IgD-negative memory B cell (primary cell): Measurements from ENCODE around the gene TOX3. TPM values are rescaled to one million over a fixed set of nuclear protein-coding genes. Genes with fewer than 3 reads are reported as not detected.
A peak's percentile ranks its signal among the peaks of the same experiment; 100 is the strongest.

Source experiments
- H3K27ac Mint-ChIP-seq, 3 donors: one replicate each; pipeline ENCODE4 v1.8.0; 2020 to 2022; ENCODE audit warnings: mild to moderate bottlenecking in 3 of 3, mixed read lengths in 3 of 3, moderate library complexity in 1 of 3
- H3K27me3 Mint-ChIP-seq: one replicate; pipeline ENCODE4 v1.8.0; 2021; ENCODE audit warnings: mixed read lengths
- H3K36me3 Mint-ChIP-seq: one replicate; pipeline ENCODE4 v1.8.0; 2020; ENCODE audit warnings: mild to moderate bottlenecking, mixed read lengths
- H3K4me1 Mint-ChIP-seq, 3 donors: one replicate each; pipeline ENCODE4 v1.8.0; 2020 to 2022; ENCODE audit warnings: mixed read lengths in 3 of 3, mild to moderate bottlenecking in 1 of 3
- H3K4me3 Mint-ChIP-seq, 4 donors: one replicate each; pipeline ENCODE4 v1.8.0; 2020 to 2022; ENCODE audit warnings: mild to moderate bottlenecking in 4 of 4, mixed read lengths in 4 of 4, moderate library complexity in 3 of 4
- H3K9me3 Mint-ChIP-seq, 3 donors: one replicate each; pipeline ENCODE4 v1.8.0; 2020 to 2021; ENCODE audit warnings: mixed read lengths in 3 of 3, mild to moderate bottlenecking in 1 of 3
- polyA plus RNA-seq: library from polyadenylated mRNA; unstranded; fragments of 300-500 nt; fragmentation: Illumina TruSeq; gene quantifications from one replicate; pipeline ENCODE4 v1.2.3, GENCODE V29; 2021

TOX3 gene
- polyA plus RNA-seq, 1 donor from 2014 or later: not detected

- H3K9me3 Mint-ChIP-seq: peaks cover 1 to 7% (median 3%) of the 10 kb centered on the region in 3 donors
- H3K4me1 Mint-ChIP-seq: no peaks in the 10 kb centered on the region
- H3K27ac Mint-ChIP-seq: peak overlapping the region in 1 of 3 donors; percentile 51
- no peaks in the 10 kb centered on the region for H3K36me3 Mint-ChIP-seq
- peaks cover 2% of the 10 kb centered on the region for H3K27me3 Mint-ChIP-seq
- no peak overlapping the region for H3K4me3 Mint-ChIP-seq
These were observed 25.7 kb upstream of the TOX3 start for GRCh38 chr16:52572656-52573055.

- H3K27me3 Mint-ChIP-seq: peaks cover under 1% of the 10 kb centered on the region
- H3K27ac Mint-ChIP-seq: no peak overlapping the region
- peaks cover 1 to 7% (median 5%) of the 10 kb centered on the region in 3 donors for H3K9me3 Mint-ChIP-seq
- H3K4me1 Mint-ChIP-seq: no peaks in the 10 kb centered on the region
- no peak overlapping the region for H3K4me3 Mint-ChIP-seq
- H3K36me3 Mint-ChIP-seq: no peaks in the 10 kb centered on the region
These were observed 23.6 kb upstream of the TOX3 start for GRCh38 chr16:52570495-52571091.

GRCh38 chr16:52569701-52570100 is 22.8 kb upstream of the TOX3 start:
- Mint-ChIP-seq H3K4me1 (no peaks in the 10 kb centered on the region), H3K36me3 (no peaks in the 10 kb centered on the region), H3K4me3 (no peak overlapping the region), H3K27ac (no peak overlapping the region), H3K9me3 (peaks cover 1 to 7% (median 5%) of the 10 kb centered on the region in 3 donors), H3K27me3 (no peaks in the 10 kb centered on the region)

- no peak overlapping the region for H3K4me3 Mint-ChIP-seq
- no peaks in the 10 kb centered on the region for H3K36me3 Mint-ChIP-seq
- H3K4me1 Mint-ChIP-seq: no peaks in the 10 kb centered on the region
- H3K27ac Mint-ChIP-seq: no peak overlapping the region
- H3K27me3 Mint-ChIP-seq: no peaks in the 10 kb centered on the region
- H3K9me3 Mint-ChIP-seq: peaks cover 1 to 7% (median 5%) of the 10 kb centered on the region in 3 donors
These were observed 22.2 kb upstream of the TOX3 start for GRCh38 chr16:52568983-52569690.

GRCh38 chr16:52568495-52568894 is 21.6 kb upstream of the TOX3 start:
- no peaks in the 10 kb centered on the region for H3K27me3 Mint-ChIP-seq
- H3K27ac Mint-ChIP-seq: no peak overlapping the region
- H3K4me1 Mint-ChIP-seq: no peaks in the 10 kb centered on the region
- H3K4me3 Mint-ChIP-seq: no peak overlapping the region
- H3K36me3 Mint-ChIP-seq: no peaks in the 10 kb centered on the region
- peaks cover 1 to 7% (median 5%) of the 10 kb centered on the region in 3 donors for H3K9me3 Mint-ChIP-seq

GRCh38 chr16:52567193-52567592 is 20.2 kb upstream of the TOX3 start:
- peaks cover 1 to 7% (median 5%) of the 10 kb centered on the region in 3 donors for H3K9me3 Mint-ChIP-seq
- H3K36me3 Mint-ChIP-seq: no peaks in the 10 kb centered on the region
- H3K4me1 Mint-ChIP-seq: no peaks in the 10 kb centered on the region
- peaks cover 1% of the 10 kb centered on the region for H3K27me3 Mint-ChIP-seq
- peak overlapping the region in 1 of 3 donors; percentile 71 for H3K27ac Mint-ChIP-seq
- no peak overlapping the region for H3K4me3 Mint-ChIP-seq

GRCh38 chr16:52563767-52564611 is 17.0 kb upstream of the TOX3 start:
- H3K36me3 Mint-ChIP-seq: no peaks in the 10 kb centered on the region
- H3K27me3 Mint-ChIP-seq: peaks cover 1% of the 10 kb centered on the region
- H3K9me3 Mint-ChIP-seq: peaks cover 0 to 3% (median 0%) of the 10 kb centered on the region in 3 donors
- no peaks in the 10 kb centered on the region for H3K4me1 Mint-ChIP-seq
- no peak overlapping the region for H3K4me3 Mint-ChIP-seq
- H3K27ac Mint-ChIP-seq: no peak overlapping the region

- Mint-ChIP-seq H3K4me3 (no peak overlapping the region), H3K36me3 (no peaks in the 10 kb centered on the region), H3K9me3 (peaks cover 0 to 3% (median 0%) of the 10 kb centered on the region in 3 donors), H3K4me1 (no peaks in the 10 kb centered on the region), H3K27me3 (peaks cover 1% of the 10 kb centered on the region), H3K27ac (no peak overlapping the region)
These were observed 15.8 kb upstream of the TOX3 start for GRCh38 chr16:52562770-52563169.

- H3K9me3 Mint-ChIP-seq: peaks cover 0 to 2% (median 0%) of the 10 kb centered on the region in 3 donors
- H3K4me1 Mint-ChIP-seq: no peaks in the 10 kb centered on the region
These were observed 15.2 kb upstream of the TOX3 start for GRCh38 chr16:52561910-52562741.

GRCh38 chr16:52558448-52558847 is 11.5 kb upstream of the TOX3 start:
- Mint-ChIP-seq H3K4me1 (peaks cover 0 to 1% (median 0%) of the 10 kb centered on the region in 3 donors), H3K27ac (peak overlapping the region in 1 of 3 donors; percentile 42), H3K36me3 (no peaks in the 10 kb centered on the region), H3K27me3 (peaks cover 1% of the 10 kb centered on the region), H3K9me3 (peaks cover 2 to 13% (median 8%) of the 10 kb centered on the region in 3 donors), H3K4me3 (no peak overlapping the region)

More at GRCh38 chr16:52561910-52562741, 15.2 kb upstream of the TOX3 start:
- Mint-ChIP-seq H3K36me3 (no peaks in the 10 kb centered on the region), H3K27me3 (peaks cover 1% of the 10 kb centered on the region), H3K4me3 (no peak overlapping the region), H3K27ac (no peak overlapping the region)

GRCh38 chr16:52557236-52557635 is 10.3 kb upstream of the TOX3 start:
- no peaks in the 10 kb centered on the region for H3K36me3 Mint-ChIP-seq
- no peak overlapping the region for H3K27ac Mint-ChIP-seq
- H3K9me3 Mint-ChIP-seq: peaks cover 2 to 13% (median 10%) of the 10 kb centered on the region in 3 donors
- no peak overlapping the region for H3K4me3 Mint-ChIP-seq
- peaks cover 0 to 1% (median 0%) of the 10 kb centered on the region in 3 donors for H3K4me1 Mint-ChIP-seq
- no peaks in the 10 kb centered on the region for H3K27me3 Mint-ChIP-seq

GRCh38 chr16:52556083-52556482 is 9.1 kb upstream of the TOX3 start:
- Mint-ChIP-seq H3K4me3 (no peak overlapping the region), H3K27ac (no peak overlapping the region), H3K4me1 (peaks cover 0 to 1% (median 0%) of the 10 kb centered on the region in 3 donors), H3K9me3 (peaks cover 2 to 13% (median 10%) of the 10 kb centered on the region in 3 donors), H3K36me3 (no peaks in the 10 kb centered on the region), H3K27me3 (no peaks in the 10 kb centered on the region)

- Mint-ChIP-seq H3K4me3 (no peak overlapping the region), H3K4me1 (peaks cover 0 to 1% (median 0%) of the 10 kb centered on the region in 3 donors), H3K27me3 (no peaks in the 10 kb centered on the region), H3K27ac (no peak overlapping the region), H3K9me3 (peaks cover 2 to 13% (median 10%) of the 10 kb centered on the region in 3 donors), H3K36me3 (no peaks in the 10 kb centered on the region)
These were observed 8.6 kb upstream of the TOX3 start for GRCh38 chr16:52555572-52555971.

GRCh38 chr16:52554334-52554733 is 7.4 kb upstream of the TOX3 start:
- Mint-ChIP-seq H3K9me3 (peaks cover 2 to 13% (median 8%) of the 10 kb centered on the region in 3 donors), H3K4me3 (no peak overlapping the region), H3K27ac (no peak overlapping the region)

More at GRCh38 chr16:52554334-52554733, 7.4 kb upstream of the TOX3 start:
- Mint-ChIP-seq H3K36me3 (no peaks in the 10 kb centered on the region), H3K4me1 (peaks cover 0 to 1% (median 0%) of the 10 kb centered on the region in 3 donors), H3K27me3 (peaks cover 4% of the 10 kb centered on the region)
